GM12892 (cell line): ENCODE measurements around the gene OSR1.

Experiments used
- POLR2A ChIP-seq: IDR thresholded peaks from 2 replicates; pipeline ENCODE4 v1.6.1; 2011; ENCODE audit warnings: low read depth, low read length, control low read depth
- POLR2AphosphoS5 ChIP-seq: IDR thresholded peaks from 2 replicates; pipeline ENCODE4 v1.6.1; 2011; ENCODE audit warnings: low read depth, low read length, control low read depth
- TAF1 ChIP-seq: IDR thresholded peaks from 2 replicates; pipeline ENCODE4 v1.6.1; 2011; ENCODE audit warnings: low read depth, mild to moderate bottlenecking, control low read depth, low read length, borderline replicate concordance

- TF ChIP-seq TAF1: no peak
- no peak for TF ChIP-seq POLR2A
- no peak for TF ChIP-seq POLR2AphosphoS5
Observed at GRCh38 chr2:19361325-19361990, 3.0 kb upstream of the OSR1 start.
